ENCODE results near the gene CCDC86. TPM values are rescaled to one million over a fixed set of nuclear protein-coding genes. Genes with fewer than 3 reads are reported as not detected.

The CCDC86 gene
- total RNA-seq, 1 donor from 2014 or later: 69.4 TPM

DNA sequence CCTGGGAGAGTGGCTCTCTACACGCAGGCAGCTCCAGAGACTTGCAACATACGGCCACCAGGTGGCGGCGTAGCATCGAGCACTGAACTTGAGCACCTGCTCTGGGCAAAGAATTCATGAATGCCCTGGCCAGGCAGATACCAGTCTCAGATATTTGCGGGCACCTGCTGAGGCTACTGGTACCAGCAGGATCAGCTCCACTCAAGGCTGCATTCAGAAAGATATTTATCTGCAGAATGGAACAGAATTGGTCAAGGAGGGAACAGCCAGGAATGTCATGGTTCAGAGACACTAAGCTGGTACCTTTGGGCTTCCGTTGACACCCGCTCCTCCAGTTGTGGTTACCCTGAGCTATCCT is 10.8 kb upstream of the CCDC86 start:
- intact Hi-C loops (cut with micrococcal nuclease): loop anchor here (1.0 to 10.0 kb wide), 5 partner anchors 41 to 354 kb away; no protein-coding TSS in a partner anchor

GRCh38 chr11:60831501-60832079 is 10.3 kb upstream of the CCDC86 start:
- intact Hi-C loops (cut with micrococcal nuclease): loop anchor here (1.0 to 10.0 kb wide), 5 partner anchors 41 to 353 kb away; no protein-coding TSS in a partner anchor

DNA sequence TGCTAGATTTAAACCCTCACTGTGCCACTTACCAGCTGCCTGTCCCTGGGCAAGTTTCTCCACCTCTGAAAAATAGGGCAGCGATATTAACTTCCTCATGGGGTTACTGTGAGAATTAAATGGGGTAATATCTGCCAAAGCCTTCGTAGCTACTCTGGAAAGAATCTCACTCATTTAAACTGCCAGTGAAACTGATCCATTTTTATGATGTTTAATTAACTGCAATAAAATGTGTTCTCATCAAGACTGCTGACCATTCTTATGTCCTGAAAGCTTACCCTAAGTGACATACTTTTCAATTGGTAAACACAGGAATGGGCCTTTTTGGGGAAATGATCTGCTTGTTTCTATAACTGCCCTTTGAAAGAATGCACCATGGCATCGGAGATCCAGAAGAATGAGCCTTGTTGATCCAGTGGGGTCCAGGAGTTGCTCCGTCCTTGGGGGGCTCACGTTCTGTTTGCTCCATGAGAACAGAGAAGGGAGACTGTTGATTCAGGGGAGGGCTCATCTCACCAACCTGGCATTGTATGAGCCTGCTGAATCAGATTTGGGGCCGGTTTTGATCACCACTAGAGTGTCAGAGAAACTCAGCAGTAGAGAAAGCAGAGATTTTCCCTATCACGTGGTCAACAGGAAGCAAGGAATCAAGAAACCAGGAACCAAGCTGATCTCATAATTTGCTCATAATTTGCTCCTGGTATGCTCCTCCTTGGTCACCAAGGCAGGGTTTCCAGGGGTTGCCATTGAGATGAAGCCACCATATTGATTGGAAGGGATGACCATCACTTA is 7.0 kb upstream of the CCDC86 start:
- intact Hi-C loops (cut with micrococcal nuclease): loop anchor here (5.0 to 10.0 kb wide), 2 partner anchors 37 to 350 kb away; no protein-coding TSS in a partner anchor

- intact Hi-C loops (cut with micrococcal nuclease): loop anchor here (10.0 kb wide), 1 partner anchor 349 kb away; no protein-coding TSS in a partner anchor
Measured at GRCh38 chr11:60835534-60835846, 6.4 kb upstream of the CCDC86 start.

DNA sequence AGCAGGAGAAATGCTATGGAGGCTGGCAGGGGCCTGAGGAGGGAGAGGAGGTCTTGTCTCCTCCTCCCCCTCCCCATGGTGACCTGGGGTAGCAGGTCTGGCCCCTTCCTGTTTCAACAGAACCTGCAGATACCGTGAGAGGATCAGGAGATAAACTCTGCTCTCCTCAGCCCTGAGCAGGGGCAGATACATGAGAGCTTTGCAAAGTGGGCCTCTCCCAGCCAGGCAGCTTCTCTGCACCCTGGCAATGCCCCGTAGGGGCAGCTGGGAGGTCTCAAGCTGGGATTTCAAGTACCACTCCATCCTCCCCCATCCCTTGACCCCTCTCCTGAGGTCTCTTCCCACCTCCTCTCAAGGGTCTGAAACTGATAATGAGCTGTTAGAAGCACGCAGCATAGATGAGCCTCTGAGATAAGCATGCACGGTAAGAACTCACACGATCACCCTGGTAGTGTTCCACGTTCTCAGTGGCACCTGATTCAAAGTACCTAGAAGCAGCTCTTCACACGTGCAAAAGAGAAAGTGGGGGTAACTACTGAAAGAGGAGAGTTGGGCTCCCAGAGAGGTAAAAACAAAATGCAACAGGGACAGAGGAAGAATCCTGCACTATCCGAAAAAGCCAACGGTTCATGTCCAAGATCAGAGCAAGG is 4.9 kb upstream of the CCDC86 start:
- intact Hi-C loops (cut with micrococcal nuclease): loop anchor here (10.0 kb wide), 1 partner anchor 348 kb away; no protein-coding TSS in a partner anchor

GRCh38 chr11:60838132-60838531 is 3.8 kb upstream of the CCDC86 start:
- intact Hi-C loops (cut with micrococcal nuclease): loop anchor here (10.0 kb wide), 1 partner anchor 347 kb away; no protein-coding TSS in a partner anchor

DNA sequence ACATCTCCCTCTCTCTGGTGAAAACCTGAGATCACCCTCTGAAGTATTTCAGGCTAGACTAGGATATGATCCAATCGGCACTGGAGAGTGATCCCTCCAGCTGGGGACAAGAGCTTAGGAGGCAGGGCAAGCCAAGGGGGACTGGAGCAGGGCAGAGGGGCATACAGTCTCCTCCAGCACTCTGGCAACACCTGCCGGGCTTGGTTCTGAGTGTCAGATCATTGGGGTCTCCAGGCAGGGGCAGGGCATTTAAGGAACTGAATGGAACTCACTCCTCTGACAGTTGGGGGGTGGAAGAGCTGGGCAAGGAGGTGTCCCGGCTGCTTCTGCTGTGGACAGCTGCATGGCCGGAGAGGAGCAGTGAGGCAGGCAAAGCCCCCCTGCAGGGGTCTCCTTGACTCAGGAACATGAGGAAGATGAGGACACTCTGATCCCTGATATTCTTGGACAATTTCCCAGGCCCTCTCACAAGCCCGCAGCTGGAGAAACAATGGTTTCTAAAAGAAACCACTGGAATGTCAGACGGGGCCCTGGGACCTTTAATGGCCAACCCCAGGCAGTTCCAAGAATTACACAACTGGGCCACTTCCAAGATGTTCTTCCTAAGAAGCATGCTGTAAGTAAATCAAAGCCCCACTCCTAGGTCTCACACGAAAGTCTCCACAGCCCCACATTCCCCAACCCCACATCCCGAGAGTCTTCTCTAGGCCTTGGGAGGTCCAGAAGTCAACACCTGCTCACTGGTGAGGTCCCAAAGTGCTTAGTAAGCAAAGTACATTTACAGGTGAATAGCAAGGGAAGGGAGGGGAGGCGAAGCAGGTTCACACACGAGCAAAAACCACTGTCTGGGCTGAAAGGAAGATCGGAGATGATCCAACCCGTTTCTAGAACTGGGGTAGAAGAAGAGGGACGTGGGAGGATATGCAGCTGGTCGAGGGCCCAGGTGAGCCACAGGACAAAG is 1.2 kb upstream of the CCDC86 start:
- intact Hi-C loops (cut with micrococcal nuclease): no loop called here

DNA sequence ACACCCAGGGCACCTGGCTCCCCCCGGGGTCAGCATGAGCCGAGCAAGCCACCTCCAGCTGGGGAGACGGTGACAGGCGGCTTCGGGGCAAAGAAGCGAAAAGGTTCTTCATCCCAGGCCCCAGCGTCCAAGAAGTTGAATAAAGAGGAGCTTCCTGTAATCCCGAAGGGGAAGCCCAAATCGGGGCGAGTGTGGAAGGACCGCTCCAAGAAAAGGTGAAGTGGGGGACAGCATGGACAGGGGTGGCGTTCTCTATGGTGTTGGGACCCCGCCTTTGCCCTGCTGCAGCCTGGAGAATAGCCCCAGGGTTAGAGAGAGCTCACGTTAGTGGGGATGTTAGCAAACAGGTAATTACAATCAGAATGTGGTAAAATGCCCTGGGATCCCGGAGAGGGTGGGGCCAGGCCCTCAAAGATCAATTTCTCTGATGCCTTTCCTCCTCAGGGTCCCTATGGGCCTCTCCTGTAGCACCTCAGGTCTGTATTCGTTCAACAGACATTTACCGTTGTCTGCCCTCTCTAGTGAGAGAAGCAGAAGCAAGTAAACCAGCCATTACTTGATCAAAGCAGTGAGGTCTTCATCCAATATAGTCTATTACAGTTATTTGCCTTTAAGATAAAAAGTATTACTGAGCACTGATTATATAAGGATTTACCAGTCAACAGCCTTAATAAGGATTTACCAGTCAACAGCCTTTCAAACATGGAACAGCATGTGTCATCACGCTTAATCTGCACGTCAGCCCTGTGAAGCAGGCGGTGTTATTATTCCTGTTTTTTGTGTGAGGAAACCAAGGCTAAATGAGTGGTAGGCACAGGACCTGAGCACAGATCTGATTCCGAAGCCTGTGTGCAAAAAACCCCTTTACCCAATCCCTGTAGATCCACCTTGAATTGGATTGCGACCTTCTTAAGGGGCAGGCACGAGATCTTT is 1.0 kb downstream of the CCDC86 start:
- intact Hi-C loops (cut with micrococcal nuclease): loop anchor here (1.0 to 2.0 kb wide), 3 partner anchors 16 to 72 kb away; partner anchors contain the start of genes PRPF19 and TMEM109

- intact Hi-C loops (cut with micrococcal nuclease): no loop called here
Measured at GRCh38 chr11:60844045-60844869, 2.3 kb downstream of the CCDC86 start.

DNA sequence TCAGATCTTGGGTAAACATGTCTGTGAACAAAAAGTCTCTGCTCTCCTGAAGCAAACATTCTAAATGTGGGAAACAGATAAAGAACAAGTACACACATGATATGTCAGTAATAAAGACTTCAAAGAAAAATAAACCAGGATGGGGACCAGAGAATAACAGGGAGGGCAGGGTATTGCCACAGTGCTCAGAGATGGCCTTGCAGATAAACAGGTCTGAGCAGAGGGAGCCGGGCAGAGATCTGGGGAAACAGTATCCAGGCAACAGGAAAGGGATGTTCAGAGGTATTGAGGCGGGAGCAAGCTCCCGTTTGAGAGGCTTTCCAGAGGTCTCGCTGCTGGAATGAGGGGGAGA is 2.9 kb downstream of the CCDC86 start:
- intact Hi-C loops (cut with micrococcal nuclease): no loop called here

DNA sequence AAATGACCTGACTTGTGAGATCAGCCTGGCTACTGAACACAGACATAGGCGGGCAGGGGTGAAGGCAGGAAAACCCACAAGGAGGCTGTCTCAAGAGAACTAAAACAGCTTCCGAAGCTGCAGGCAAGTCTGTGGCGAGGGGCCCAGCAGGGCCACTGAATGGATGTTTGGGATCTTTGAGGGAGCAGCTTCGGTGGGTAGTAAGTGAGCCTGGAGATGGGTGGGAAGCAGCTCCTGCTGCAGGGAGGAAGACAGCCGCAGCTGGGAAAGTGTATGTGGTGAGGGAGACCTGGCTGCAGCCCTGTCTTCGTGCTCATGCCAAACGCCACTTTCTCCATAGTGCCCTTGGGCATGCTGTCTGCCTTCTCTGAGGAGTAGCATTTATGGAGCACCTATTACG is 3.4 kb downstream of the CCDC86 start:
- intact Hi-C loops (cut with micrococcal nuclease): no loop called here

DNA sequence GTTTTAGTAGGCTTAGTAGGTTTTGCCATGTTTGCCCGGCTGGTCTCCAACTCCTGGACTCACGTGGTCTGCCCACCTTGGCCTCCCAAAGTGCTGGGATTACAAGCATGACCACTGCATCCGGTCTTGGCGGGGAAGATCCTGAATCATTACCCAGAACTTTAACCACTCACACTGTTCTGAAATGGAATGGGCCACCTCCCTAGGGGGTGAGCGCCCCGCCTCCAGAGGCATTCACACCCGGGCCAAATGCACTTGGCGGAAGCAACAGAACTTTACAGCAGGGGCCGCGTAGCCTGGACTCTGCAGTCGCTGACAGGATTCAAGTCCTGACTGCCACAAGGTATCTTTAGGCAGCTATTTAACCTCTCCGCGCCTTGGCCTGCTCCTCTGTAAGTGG is 5.4 kb downstream of the CCDC86 start:
- intact Hi-C loops (cut with micrococcal nuclease): no loop called here

DNA sequence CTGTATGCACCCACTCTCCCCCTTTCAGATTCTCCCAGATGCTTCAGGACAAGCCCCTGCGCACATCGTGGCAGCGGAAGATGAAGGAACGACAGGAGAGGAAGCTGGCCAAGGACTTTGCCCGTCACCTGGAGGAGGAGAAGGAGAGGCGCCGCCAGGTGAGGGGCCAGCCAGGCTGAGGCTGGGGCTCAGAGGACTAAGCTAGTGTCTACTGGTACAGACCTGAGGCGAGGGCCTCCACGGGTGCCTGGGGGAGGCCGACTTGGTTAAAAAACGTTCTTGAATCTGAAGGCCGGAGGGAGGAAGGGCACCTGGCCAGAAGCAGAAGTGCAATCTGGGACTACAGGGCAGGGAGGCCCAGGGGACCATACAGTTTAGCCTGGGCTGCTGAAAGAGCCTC is 6.0 kb downstream of the CCDC86 start:
- intact Hi-C loops (cut with micrococcal nuclease): no loop called here

- intact Hi-C loops (cut with micrococcal nuclease): no loop called here
Measured at GRCh38 chr11:60848714-60849151, 6.8 kb downstream of the CCDC86 start.

GRCh38 chr11:60849641-60850520 is 8.0 kb downstream of the CCDC86 start:
- intact Hi-C loops (cut with micrococcal nuclease): no loop called here

GRCh38 chr11:60851327-60852104 is 9.6 kb downstream of the CCDC86 start:
- intact Hi-C loops (cut with micrococcal nuclease): no loop called here
